ENCODE measurements around the gene CDC14A. TPM values are rescaled to one million over a fixed set of nuclear protein-coding genes. Genes with fewer than 3 reads are reported as not detected.

The CDC14A gene
- total RNA-seq, 2 donors from 2014 or later: 17.8 to 24.1 TPM

DNA sequence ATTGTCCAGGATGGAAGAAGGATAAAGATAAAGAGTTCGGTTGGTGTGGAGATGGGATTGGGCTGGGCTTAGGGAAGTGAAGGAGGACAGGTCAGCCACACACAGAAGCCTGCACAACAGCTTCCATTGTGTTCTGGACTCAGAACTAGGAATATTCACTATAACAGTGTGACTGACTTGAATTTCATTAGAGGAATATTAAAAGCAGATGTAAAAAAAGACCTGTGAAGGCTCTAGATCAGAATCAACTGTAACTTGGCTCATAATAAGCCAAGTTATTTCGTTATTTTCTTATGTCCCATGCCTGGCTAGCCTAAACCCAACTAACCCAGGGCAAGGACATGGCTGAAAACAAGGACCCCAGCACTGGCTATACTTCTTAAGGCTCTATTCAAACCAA lies 129.0 kb downstream of the CDC14A start:
- DNase-seq: no peak

DNA sequence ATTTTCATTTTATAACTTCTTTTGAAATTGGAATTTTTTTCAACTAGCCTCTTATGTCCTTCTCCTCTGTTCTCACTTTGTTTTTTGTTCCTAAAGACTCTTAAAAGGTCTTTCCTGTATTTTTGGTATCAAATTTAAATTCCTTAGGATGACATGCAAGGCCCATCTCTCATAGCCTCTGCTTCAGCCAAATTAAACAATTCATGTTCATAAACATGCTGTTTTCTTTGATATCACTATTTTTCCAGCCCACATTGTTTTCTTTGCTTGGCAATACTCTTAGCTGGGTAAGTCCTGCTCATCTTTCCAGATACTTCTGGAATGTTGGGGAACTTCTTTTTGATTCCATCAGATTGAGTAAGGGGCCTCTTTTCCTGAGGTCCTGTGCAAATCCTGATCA lies 129.9 kb downstream of the CDC14A start:
- H3K36me3 Mint-ChIP-seq (ENCODE audit: insufficient read depth in 2 of 2): peaks cover 2 to 7% of the 10 kb centered on the region in 2 donors
- H3K27ac Mint-ChIP-seq: no peak overlapping the region
- no peaks in the 10 kb centered on the region for H3K9me3 Mint-ChIP-seq
- DNase-seq (no peak), ATAC-seq (replicated peaks in 1 of 2) (no peak)
- H3K4me3 Mint-ChIP-seq: no peak overlapping the region
- no peaks in the 10 kb centered on the region for H3K27me3 Mint-ChIP-seq (ENCODE audit: low read depth)
- H3K4me1 Mint-ChIP-seq (ENCODE audit: low read depth): peaks cover 8% of the 10 kb centered on the region

More for the DNA sequence above, 129.0 kb downstream of the CDC14A start:
- peaks cover 2 to 7% of the 10 kb centered on the region in 2 donors for H3K36me3 Mint-ChIP-seq (ENCODE audit: insufficient read depth in 2 of 2)
- no peak overlapping the region for H3K27ac Mint-ChIP-seq
- H3K9me3 Mint-ChIP-seq: no peaks in the 10 kb centered on the region
- no peak overlapping the region for H3K4me3 Mint-ChIP-seq
- no peak for ATAC-seq (replicated peaks in 1 of 2)
- peaks cover 8% of the 10 kb centered on the region for H3K4me1 Mint-ChIP-seq (ENCODE audit: low read depth)
- H3K27me3 Mint-ChIP-seq (ENCODE audit: low read depth): no peaks in the 10 kb centered on the region

DNA sequence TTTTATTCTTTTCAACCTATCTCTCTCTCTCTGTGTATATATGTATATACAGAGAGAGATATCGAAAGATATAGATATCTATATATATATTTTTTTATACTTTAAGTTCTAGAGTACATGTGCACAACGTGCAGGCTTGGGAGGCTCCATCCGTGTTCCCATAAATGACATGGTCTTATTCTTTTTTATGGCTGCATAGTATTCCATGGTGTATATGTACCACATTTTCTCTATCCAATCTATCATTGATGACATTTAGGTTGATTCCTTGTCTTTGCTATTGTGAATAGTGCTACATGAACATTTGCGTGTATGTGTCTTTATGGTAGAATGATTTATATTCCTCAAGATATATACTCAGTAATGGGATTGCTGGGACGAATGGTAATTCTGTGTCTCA lies 130.4 kb downstream of the CDC14A start:
- DNase-seq (no peak), ATAC-seq (replicated peaks in 1 of 2) (no peak)
- Mint-ChIP-seq H3K27me3 (ENCODE audit: low read depth) (no peaks in the 10 kb centered on the region), H3K27ac (no peak overlapping the region), H3K4me3 (no peak overlapping the region), H3K9me3 (no peaks in the 10 kb centered on the region), H3K4me1 (ENCODE audit: low read depth) (peaks cover 8% of the 10 kb centered on the region), H3K36me3 (ENCODE audit: insufficient read depth in 2 of 2) (peaks cover 2 to 7% of the 10 kb centered on the region in 2 donors)

DNA sequence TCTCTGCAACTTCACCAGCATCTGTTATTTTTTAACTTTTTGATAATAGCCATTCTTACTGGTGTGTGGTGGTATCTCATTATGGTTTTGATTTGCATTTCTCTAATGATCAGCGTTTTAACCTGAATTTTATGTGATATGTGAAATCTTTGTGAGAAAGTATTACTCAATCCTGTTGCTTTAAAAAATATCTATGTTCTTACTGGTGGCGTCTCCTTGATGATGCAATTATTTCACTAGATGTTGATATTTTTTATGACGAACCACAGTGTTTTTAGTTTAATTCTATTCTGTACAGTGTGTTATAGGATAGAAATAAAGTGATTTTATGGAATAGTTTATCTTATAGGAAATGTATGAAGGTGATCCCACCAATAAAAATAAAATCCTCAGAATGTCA lies 130.9 kb downstream of the CDC14A start:
- peaks cover 8% of the 10 kb centered on the region for H3K4me1 Mint-ChIP-seq (ENCODE audit: low read depth)
- ATAC-seq (replicated peaks in 1 of 2) (no peak), DNase-seq (no peak)
- H3K36me3 Mint-ChIP-seq (ENCODE audit: insufficient read depth in 2 of 2): peaks cover 2 to 7% of the 10 kb centered on the region in 2 donors
- no peak overlapping the region for H3K27ac Mint-ChIP-seq
- H3K27me3 Mint-ChIP-seq (ENCODE audit: low read depth): no peaks in the 10 kb centered on the region
- no peaks in the 10 kb centered on the region for H3K9me3 Mint-ChIP-seq
- H3K4me3 Mint-ChIP-seq: no peak overlapping the region

DNA sequence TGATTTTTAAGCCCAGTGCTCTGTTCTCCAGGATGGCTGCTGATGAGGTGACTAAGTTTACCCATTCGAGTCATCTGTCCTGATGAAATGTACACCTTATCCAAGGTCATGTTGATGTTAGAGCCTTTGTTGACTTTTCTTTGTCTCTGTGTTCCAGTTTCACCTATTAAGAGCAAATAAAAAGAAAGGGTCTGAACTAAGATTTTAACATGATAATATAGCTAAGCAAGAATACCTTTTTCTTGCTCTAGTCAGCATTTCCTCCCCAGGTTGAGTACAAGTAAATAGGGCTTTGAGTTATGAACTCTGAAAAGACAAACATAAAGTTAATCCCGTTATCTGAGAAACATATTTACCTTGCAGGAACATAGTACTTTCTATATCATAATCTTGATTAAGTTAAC lies 133.6 kb downstream of the CDC14A start:
- Mint-ChIP-seq H3K27me3 (ENCODE audit: low read depth) (no peaks in the 10 kb centered on the region), H3K27ac (peak overlapping the region; percentile 5), H3K4me1 (ENCODE audit: low read depth) (peaks cover 8% of the 10 kb centered on the region), H3K9me3 (no peaks in the 10 kb centered on the region), H3K4me3 (no peak overlapping the region), H3K36me3 (ENCODE audit: insufficient read depth in 2 of 2) (peaks cover 2 to 6% of the 10 kb centered on the region in 2 donors)
- DNase-seq: no peak
- peak in 1 of 2 donors; percentile 50 for ATAC-seq (replicated peaks in 1 of 2)

DNA sequence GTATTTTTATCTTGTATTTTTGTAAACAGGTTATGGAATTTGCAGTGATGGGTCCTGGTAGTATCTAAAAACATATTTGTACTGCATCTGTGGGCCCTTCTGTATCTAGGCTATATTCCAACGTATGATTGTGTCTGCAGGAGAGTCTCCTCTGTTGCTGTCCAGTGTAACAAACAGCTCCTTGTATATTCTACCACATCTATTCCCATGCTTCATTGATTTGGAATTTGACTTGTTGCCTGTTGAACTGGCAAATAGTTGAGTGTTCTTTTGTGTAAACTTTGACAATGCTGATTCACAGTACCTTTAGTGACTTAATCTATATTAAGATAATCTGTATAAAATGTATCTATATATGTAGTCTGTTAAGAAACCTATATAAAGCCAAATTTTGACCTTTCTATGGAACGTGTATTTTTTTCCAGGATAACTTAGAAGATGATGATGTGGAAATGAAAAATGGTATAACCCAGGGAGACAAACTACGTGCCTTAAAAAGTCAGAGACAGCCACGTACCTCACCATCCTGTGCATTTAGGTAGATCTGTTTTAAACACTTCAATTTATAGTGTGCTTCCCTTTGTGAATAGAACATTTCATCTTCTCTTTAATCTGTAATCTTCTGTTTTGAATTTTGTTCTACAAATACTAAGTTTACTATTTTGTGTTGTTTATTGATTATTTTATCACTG lies 142.2 kb downstream of the CDC14A start:
- ATAC-seq (replicated peaks in 1 of 2) (no peak), DNase-seq (no peak)
- Mint-ChIP-seq H3K4me1 (ENCODE audit: low read depth) (no peaks in the 10 kb centered on the region), H3K36me3 (ENCODE audit: insufficient read depth in 2 of 2) (peaks cover 10 to 11% of the 10 kb centered on the region in 2 donors), H3K27me3 (ENCODE audit: low read depth) (no peaks in the 10 kb centered on the region), H3K4me3 (no peak overlapping the region), H3K27ac (no peak overlapping the region), H3K9me3 (no peaks in the 10 kb centered on the region)

DNA sequence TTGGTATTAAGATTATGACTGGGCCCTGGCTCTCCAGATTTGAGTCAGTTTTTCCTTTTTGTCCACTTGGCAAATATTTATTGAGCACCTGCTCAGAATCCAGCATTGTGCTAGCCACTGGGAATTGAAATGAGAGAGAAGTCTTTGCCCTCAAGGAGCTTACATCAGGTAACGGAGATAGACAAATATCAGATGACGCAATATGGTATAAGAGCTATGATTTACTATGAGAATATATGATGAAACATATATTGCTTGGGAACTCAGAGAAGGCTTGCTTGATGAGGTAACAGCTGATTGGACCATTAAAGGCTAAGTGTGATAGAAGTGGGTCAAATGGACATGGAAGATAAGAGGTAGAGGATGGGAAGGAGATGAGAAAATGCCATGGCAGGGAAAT lies 144.6 kb downstream of the CDC14A start:
- no peaks in the 10 kb centered on the region for H3K4me1 Mint-ChIP-seq (ENCODE audit: low read depth)

DNA sequence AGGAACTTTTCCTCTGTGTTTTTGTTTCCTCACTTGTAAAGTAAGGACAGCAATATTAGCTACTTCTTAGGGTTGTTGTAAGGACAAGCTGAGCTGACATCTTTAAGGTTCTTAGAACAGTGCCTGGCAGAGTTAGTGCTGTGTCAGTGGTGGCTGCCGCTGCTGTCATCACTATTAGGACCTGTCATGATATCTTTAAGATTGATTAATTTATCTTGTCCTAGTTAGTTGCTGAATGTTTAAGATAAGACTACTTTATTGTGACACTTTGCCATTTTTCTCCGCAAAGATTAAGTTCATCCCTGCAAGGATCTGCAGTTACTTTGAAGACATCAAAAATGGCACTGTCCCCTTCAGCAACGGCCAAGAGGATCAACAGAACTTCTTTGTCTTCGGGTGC lies 145.5 kb downstream of the CDC14A start:
- ATAC-seq (replicated peaks in 1 of 2) (no peak), DNase-seq (no peak)
- H3K27me3 Mint-ChIP-seq (ENCODE audit: low read depth): no peaks in the 10 kb centered on the region
- no peak overlapping the region for H3K4me3 Mint-ChIP-seq
- H3K4me1 Mint-ChIP-seq (ENCODE audit: low read depth): no peaks in the 10 kb centered on the region
- H3K36me3 Mint-ChIP-seq (ENCODE audit: insufficient read depth in 2 of 2): peaks cover 10 to 13% of the 10 kb centered on the region in 2 donors
- H3K27ac Mint-ChIP-seq: no peak overlapping the region
- no peaks in the 10 kb centered on the region for H3K9me3 Mint-ChIP-seq

More for the DNA sequence above, 144.6 kb downstream of the CDC14A start:
- Mint-ChIP-seq H3K36me3 (ENCODE audit: insufficient read depth in 2 of 2) (peaks cover 10 to 13% of the 10 kb centered on the region in 2 donors), H3K27ac (no peak overlapping the region), H3K4me3 (no peak overlapping the region), H3K9me3 (no peaks in the 10 kb centered on the region), H3K27me3 (ENCODE audit: low read depth) (no peaks in the 10 kb centered on the region)
- no peak for DNase-seq
- ATAC-seq (replicated peaks in 1 of 2): no peak

DNA sequence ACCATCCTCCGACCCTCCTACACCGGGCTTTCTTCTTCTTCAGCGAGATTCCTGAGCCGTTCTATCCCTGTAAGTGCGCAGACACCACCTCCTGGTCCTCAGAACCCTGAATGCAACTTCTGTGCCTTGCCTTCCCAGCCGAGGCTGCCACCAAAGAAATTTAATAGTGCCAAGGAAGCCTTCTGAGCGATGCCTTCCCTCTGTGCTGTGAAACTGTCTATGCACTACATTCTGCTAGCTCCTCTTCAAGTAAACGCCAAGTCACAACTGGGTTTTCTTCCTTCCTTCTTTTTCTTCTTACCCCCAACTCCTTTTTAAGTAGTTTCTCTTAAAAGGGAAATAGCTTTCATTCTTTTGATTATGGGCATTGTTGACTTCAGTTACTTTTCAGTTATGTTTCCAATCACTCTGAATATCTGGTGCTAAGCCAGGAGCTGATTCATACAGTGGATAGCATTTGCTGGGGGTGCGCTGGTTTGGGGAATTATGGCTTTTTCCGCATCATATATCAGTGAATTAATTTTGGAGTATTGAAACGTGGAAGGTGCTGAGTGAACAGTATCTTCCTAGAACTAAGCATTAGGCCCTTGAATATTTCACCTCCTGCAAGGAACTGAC lies 147.0 kb downstream of the CDC14A start:
- peaks cover 10 to 13% of the 10 kb centered on the region in 2 donors for H3K36me3 Mint-ChIP-seq (ENCODE audit: insufficient read depth in 2 of 2)

DNA sequence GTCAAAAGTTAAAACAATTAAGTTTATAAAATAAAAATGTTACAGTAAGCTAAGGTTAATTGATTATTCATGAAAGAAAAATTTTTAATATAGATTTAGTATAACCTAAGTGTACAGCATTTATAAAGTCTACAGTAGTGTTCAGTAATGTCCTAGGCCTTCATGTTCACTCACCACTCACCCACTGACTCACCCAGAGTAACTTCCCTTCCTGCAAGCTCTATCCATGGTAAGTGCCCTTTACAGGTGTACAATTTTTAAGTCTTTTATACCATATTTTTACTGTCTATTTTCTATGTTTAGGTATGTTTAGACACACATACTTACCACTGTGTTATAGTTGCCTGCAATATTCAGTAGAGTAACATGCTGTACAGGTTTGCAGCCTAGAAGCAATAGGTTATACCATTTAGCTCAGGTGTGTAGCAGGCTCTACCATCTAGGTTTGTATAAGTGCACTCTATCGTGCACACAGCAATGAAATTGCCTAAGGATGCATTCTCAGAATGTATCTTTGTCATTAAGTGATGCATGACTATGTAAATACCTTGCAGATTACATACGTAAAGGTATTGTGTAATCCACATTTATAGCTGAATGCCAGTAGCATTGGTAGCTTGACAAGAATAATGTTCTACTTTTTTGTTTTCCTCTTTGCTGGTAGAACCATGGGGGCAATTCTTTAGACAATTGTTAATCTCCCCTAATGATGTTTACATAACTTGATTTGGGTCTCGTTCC lies 149.9 kb downstream of the CDC14A start:
- no peak for ATAC-seq (replicated peaks in 1 of 2)
- Mint-ChIP-seq H3K9me3 (no peaks in the 10 kb centered on the region), H3K4me3 (no peak overlapping the region), H3K4me1 (ENCODE audit: low read depth) (no peaks in the 10 kb centered on the region), H3K27ac (no peak overlapping the region), H3K27me3 (ENCODE audit: low read depth) (no peaks in the 10 kb centered on the region), H3K36me3 (ENCODE audit: insufficient read depth in 2 of 2) (peaks cover 10 to 19% of the 10 kb centered on the region in 2 donors)
- DNase-seq: no peak

More for the DNA sequence above, 147.0 kb downstream of the CDC14A start:
- no peaks in the 10 kb centered on the region for H3K4me1 Mint-ChIP-seq (ENCODE audit: low read depth)
- DNase-seq (no peak), ATAC-seq (replicated peaks in 1 of 2) (no peak)
- H3K27me3 Mint-ChIP-seq (ENCODE audit: low read depth): no peaks in the 10 kb centered on the region
- peak overlapping the region; percentile 21 for H3K27ac Mint-ChIP-seq
- no peak overlapping the region for H3K4me3 Mint-ChIP-seq
- H3K9me3 Mint-ChIP-seq: no peaks in the 10 kb centered on the region

DNA sequence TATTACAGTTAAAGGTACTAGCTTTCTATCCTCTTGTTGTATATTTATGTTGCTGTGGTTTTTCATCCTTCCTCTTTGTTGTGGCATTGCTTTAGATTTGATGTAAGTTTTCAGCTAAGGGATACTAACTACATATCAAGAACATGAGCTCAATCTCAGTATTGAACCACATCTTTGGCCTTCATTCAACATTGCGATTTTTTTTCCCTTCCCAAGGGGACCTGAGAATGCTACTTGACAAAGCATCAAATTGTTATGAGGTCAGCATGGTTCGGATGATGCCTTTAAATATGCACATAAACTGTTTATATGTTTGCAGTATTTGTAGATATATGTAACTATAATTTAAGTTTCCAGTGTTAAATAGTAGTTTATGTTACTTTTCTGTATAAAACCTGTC lies 153.9 kb downstream of the CDC14A start:
- H3K4me1 Mint-ChIP-seq (ENCODE audit: low read depth): no peaks in the 10 kb centered on the region
- no peaks in the 10 kb centered on the region for H3K27me3 Mint-ChIP-seq (ENCODE audit: low read depth)
- no peaks in the 10 kb centered on the region for H3K9me3 Mint-ChIP-seq
- ATAC-seq (replicated peaks in 1 of 2) (no peak), DNase-seq (no peak)
- H3K4me3 Mint-ChIP-seq: no peak overlapping the region
- no peak overlapping the region for H3K27ac Mint-ChIP-seq
- H3K36me3 Mint-ChIP-seq (ENCODE audit: insufficient read depth in 2 of 2): peaks cover 1 to 11% of the 10 kb centered on the region in 2 donors

DNA sequence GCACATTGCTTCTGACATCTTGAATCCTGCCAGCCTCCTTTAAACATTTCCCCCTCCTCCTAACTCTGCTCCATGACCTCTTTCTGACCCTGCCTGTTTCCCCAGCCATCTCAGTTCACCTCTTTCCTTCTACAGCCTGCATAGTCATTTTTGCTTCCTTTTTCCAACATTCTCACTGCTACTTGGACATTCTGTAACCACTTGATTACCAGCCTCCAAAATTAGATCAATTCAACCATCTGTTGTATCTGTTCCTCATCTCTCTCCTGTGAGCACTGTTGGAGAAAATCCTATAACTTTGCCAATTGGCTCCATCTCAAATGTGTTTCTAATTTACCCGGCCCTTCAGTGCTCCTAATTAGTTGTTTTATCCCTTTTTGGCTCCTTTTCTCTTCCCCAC lies 158.1 kb downstream of the CDC14A start:
- H3K36me3 Mint-ChIP-seq (ENCODE audit: insufficient read depth in 2 of 2): peaks cover 0 to 8% of the 10 kb centered on the region in 2 donors
- H3K27me3 Mint-ChIP-seq (ENCODE audit: low read depth): no peaks in the 10 kb centered on the region
- no peak for DNase-seq
- no peak for ATAC-seq (replicated peaks in 1 of 2)
- no peaks in the 10 kb centered on the region for H3K4me1 Mint-ChIP-seq (ENCODE audit: low read depth)
- no peak overlapping the region for H3K4me3 Mint-ChIP-seq
- no peaks in the 10 kb centered on the region for H3K9me3 Mint-ChIP-seq
- no peak overlapping the region for H3K27ac Mint-ChIP-seq

DNA sequence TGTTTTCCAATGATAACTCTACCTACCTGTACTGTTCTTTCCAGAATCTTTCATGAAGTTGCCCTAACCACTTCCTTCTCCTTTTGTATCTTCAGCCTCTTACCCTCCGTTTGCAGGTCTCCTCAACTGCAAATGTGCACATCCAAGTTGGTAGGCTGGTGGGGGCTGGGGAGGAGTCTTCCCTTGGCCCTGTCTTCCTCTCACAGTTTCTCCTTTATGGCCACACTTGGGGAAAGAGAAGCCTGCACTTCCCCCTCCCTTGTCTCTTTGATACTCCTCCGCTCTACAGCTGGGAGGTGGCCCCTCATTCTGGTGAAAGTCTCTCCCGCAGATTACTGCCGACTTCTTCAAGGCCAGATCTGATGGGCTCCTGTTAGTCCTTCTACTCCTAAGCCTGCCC lies 158.8 kb downstream of the CDC14A start:
- no peak for DNase-seq
- no peaks in the 10 kb centered on the region for H3K4me1 Mint-ChIP-seq (ENCODE audit: low read depth)

More for the DNA sequence above, 158.8 kb downstream of the CDC14A start:
- Mint-ChIP-seq H3K27ac (no peak overlapping the region), H3K9me3 (no peaks in the 10 kb centered on the region), H3K36me3 (ENCODE audit: insufficient read depth in 2 of 2) (peaks cover 0 to 5% of the 10 kb centered on the region in 2 donors), H3K27me3 (ENCODE audit: low read depth) (no peaks in the 10 kb centered on the region), H3K4me3 (no peak overlapping the region)
- ATAC-seq (replicated peaks in 1 of 2): no peak
